Adrenal gland (tissue), 12 donors: ENCODE results near the gene ATP13A4. TPM values are rescaled to one million over a fixed set of nuclear protein-coding genes. Genes with fewer than 3 reads are reported as not detected.

Source experiments
- DNase-seq, 7 donors: peaks; one replicate each; pipeline ENCODE4 v3.0.0-alpha.2; 2019 to 2020
- H3K27ac ChIP-seq, 5 donors: fragments of 200-600 bp; sonication (generic) in 4 of 5; 1 replicate in 3 of 5; 2 replicates in 2 of 5; pipeline versions ENCODE4 v1.5.1 to v1.8.0; 2016 to 2020; ENCODE audit warnings: mild to moderate bottlenecking in 1 of 5
- H3K27me3 ChIP-seq: fragments of 200-600 bp; 2 replicates; pipeline ENCODE4 v1.8.0; 2021
- H3K36me3 ChIP-seq, 2 donors: fragments of 200-600 bp; replicated peaks in 1 of 2; 1 replicate in 1 of 2; 2 replicates in 1 of 2; pipeline versions ENCODE4 v1.5.1 to v1.8.0; 2018 to 2022
- H3K4me1 ChIP-seq, 2 donors: fragments of 200-600 bp; replicated peaks in 1 of 2; 1 replicate in 1 of 2; 2 replicates in 1 of 2; pipeline versions ENCODE4 v1.5.1 to v1.8.0; 2018 to 2021
- H3K4me3 ChIP-seq, 4 donors: fragments of 200-600 bp; sonication (generic) in 3 of 4; one replicate each; pipeline ENCODE4 v1.5.1; 2016 to 2018
- H3K9me3 ChIP-seq, 3 donors: fragments of 200-600 bp; sonication (generic) in 1 of 3; replicated peaks in 1 of 3; 1 replicate in 2 of 3; 2 replicates in 1 of 3; pipeline versions ENCODE4 v1.5.1 to v1.8.0; 2016 to 2021
- CTCF ChIP-seq, 6 experiments: fragments of 450-650 bp in 4 of 6; fragments of 200-600 bp in 2 of 6; sonication (generic) in 1 of 6; IDR thresholded peaks; 1 replicate in 5 of 6; 2 replicates in 1 of 6; pipeline versions ENCODE4 v1.5.1 to v1.8.0; 2016 to 2021; ENCODE audit warnings: antibody characterized with exemption in 6 of 6, mild to moderate bottlenecking in 2 of 6, moderate library complexity in 1 of 6
- POLR2A ChIP-seq, 2 donors: fragments of 450-650 bp; IDR thresholded peaks; one replicate each; pipeline ENCODE4 v1.6.1; 2017; ENCODE audit warnings: antibody characterized with exemption in 2 of 2, mild to moderate bottlenecking in 2 of 2, moderate library complexity in 1 of 2
- WGBS, 4 donors: extraction: QIAGEN DNeasy Blood & Tissue Kit in 2 of 4; methylation state at CpG; one replicate each; pipeline versions ENCODE4 v1.1.5 to v1.1.7; 2013 to 2017; 5-methylcytosine and 5-hydroxymethylcytosine counted together
- intact Hi-C, 2 donors: fragments of 100-400 bp; cut with DNase I; formaldehyde crosslinking; loops; one replicate each; pipeline versions ENCODE4 v1.14.1 to v1.15.0; 2022 to 2023
- polyA plus RNA-seq, 3 donors: library from polyadenylated mRNA; stranded (reverse); fragments of 200-250 nt in 2 of 3; fragments of 350-450 nt in 1 of 3; fragmentation: Illumina TruSeq in 1 of 3; extraction: RNeasy Lipid Tissue Mini Kit (QIAGEN cat#74804) in 1 of 3; gene quantifications; one replicate each; pipeline ENCODE4 v1.2.3, GENCODE V29; 2013 to 2014
- total RNA-seq, 9 donors: library from RNA; depleted of rRNA in 4 of 9; stranded (reverse); fragments of >200 nt in 4 of 9; fragments of 120-200 nt in 1 of 9; fragmentation: NEBNext Ultra II Directional in 1 of 9; extraction: Animal tissue kit (Norgen Biotek cat#: 25700) in 1 of 9; gene quantifications; one replicate each; pipeline versions ENCODE4 v1.1.0 to v1.2.4, GENCODE V29; 2013 to 2023
- donor health status: healthy with polysubstance abuse.
- donor health status: Bipolar disorder and iron deficiency.
- donor health status: DM: yes; HTN: yes; CAD: no.
- donor health status: DM: no; HTN: no; CAD: no.
- donor health status: DM: no; HTN: no; CAD: no.
- donor health status: DM: yes; HTN: yes; CAD: no.

ATP13A4 gene
- total and polyA plus RNA-seq, 12 donors, result 0.14 to 2.9 (median 0.57) TPM; not detected in 1

DNA sequence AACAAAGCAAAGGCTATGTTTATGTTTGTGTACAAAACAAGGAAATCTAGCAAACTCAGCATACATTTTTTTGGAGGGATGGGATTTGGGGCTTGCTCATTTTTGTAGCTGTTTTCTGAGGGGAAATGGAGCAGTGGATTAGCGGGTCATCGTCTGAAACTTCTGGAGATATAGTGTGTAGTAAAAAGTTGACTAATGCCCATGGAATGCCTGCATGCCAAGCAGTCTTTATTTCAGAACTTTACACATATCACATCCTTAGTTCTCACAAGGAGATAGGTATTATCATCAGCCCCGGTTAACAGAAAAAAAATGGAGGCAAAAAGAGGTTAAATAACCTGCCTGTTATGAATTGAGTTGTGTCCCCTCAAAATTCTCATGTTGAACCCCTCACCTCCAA, 47.1 kb downstream of the ATP13A4 start:
- H3K9me3 ChIP-seq, result no peaks in the 10 kb centered on the region
- H3K27me3 ChIP-seq, result no peaks in the 10 kb centered on the region
- no peak overlapping the region for H3K27ac ChIP-seq
- H3K4me1 ChIP-seq, result no peaks in the 10 kb centered on the region
- 81 to 92% (median 89%) methylated on average over 3 of the region's 3 CpGs for WGBS, 4 donors
- no peak for DNase-seq
- H3K36me3 ChIP-seq, result no peaks in the 10 kb centered on the region
- no peak for TF ChIP-seq POLR2A (IDR thresholded peaks at IDR 0.05)
- TF ChIP-seq CTCF (IDR thresholded peaks at IDR 0.05), result no peak
- intact Hi-C loops, result no loop called here
- H3K4me3 ChIP-seq, result no peak overlapping the region

- no peaks in the 10 kb centered on the region for H3K36me3 ChIP-seq
- no peak overlapping the region for H3K27ac ChIP-seq
- WGBS, 4 donors, result 81 to 93% (median 88%) methylated on average over 1 of the region's 1 CpG
- H3K4me3 ChIP-seq, result no peak overlapping the region
- no peaks in the 10 kb centered on the region for H3K4me1 ChIP-seq
- intact Hi-C loops, result no loop called here
- no peak for DNase-seq
- no peaks in the 10 kb centered on the region for H3K27me3 ChIP-seq
- no peak for TF ChIP-seq CTCF (IDR thresholded peaks at IDR 0.05)
- no peak for TF ChIP-seq POLR2A (IDR thresholded peaks at IDR 0.05)
- no peaks in the 10 kb centered on the region for H3K9me3 ChIP-seq
Measured at GRCh38 chr3:193506921-193507320, 47.8 kb downstream of the ATP13A4 start.

GRCh38 chr3:193502871-193503270, 51.8 kb downstream of the ATP13A4 start:
- Histone ChIP-seq H3K27me3 (no peaks in the 10 kb centered on the region), H3K9me3 (no peaks in the 10 kb centered on the region), H3K4me1 (no peaks in the 10 kb centered on the region), H3K36me3 (no peaks in the 10 kb centered on the region), H3K27ac (no peak overlapping the region), H3K4me3 (no peak overlapping the region)
- 69 to 76% (median 71%) methylated on average over 4 of the region's 4 CpGs for WGBS, 4 donors
- intact Hi-C loops, result no loop called here
- TF ChIP-seq POLR2A (IDR thresholded peaks at IDR 0.05) (no peak), CTCF (IDR thresholded peaks at IDR 0.05) (no peak)
- no peak for DNase-seq

DNA sequence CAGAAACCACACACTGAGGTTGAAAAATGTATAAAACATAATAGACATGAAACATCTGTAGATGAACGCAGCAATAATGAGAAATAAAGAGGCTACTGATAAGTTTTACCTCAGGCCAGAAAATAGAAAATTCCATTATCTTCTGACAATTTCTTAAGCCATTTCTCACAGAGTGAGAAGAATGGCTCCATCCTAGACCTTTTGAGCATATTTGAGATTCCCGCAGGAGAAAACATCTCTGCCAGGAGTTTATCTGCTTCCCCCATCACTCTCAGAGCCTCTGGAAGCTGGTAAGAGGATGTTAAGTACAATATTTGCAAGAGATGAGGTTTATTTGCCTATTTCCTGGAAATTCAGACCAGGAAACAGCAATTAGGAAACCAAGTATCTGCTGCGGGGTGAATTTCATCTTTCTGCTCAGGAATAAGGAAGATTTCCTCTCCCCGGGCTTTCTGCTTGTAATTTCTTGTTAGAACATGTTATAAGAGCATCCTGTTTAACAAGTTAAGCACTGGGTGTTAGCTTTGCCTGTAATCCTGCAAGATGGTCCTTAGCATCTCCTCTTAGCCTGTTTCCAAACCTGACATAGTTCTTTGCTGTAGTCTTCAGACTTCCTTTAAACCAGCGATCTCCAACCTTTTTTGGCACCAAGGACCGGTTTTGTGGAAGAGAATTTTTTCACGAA, 54.8 kb downstream of the ATP13A4 start:
- no peaks in the 10 kb centered on the region for H3K9me3 ChIP-seq
- no peak overlapping the region for H3K4me3 ChIP-seq
- DNase-seq, result no peak
- H3K36me3 ChIP-seq, result no peaks in the 10 kb centered on the region
- intact Hi-C loops, result no loop called here
- no peaks in the 10 kb centered on the region for H3K27me3 ChIP-seq
- TF ChIP-seq POLR2A (IDR thresholded peaks at IDR 0.05), result no peak
- no peak for TF ChIP-seq CTCF (IDR thresholded peaks at IDR 0.05)
- 80 to 81% (median 80%) methylated on average over 7 of the region's 7 CpGs for WGBS, 4 donors
- H3K4me1 ChIP-seq, result no peaks in the 10 kb centered on the region
- no peak overlapping the region for H3K27ac ChIP-seq
